ENCODE data around the gene ENDOD1. TPM values are rescaled to one million over a fixed set of nuclear protein-coding genes. Genes with fewer than 3 reads are reported as not detected.

ENDOD1 gene
- total and polyA plus RNA-seq, 2 donors (not counting 1 experiment from before 2014, with no cell fraction given): 7.0 to 11.7 TPM

GRCh38 chr11:95050595-95051202 is 38.9 kb upstream of the ENDOD1 start:
- no peak overlapping the region for H3K27ac ChIP-seq (ENCODE audit: low read length in 2 of 2)
- WGBS (ENCODE audit: insufficient coverage): 84% methylated on average over 22 of the region's 22 CpGs
- CTCF ChIA-PET: no interaction called here

GRCh38 chr11:95054356-95054755 is 35.3 kb upstream of the ENDOD1 start:
- no peak overlapping the region for H3K9ac ChIP-seq (ENCODE audit: low read length)
- Mint-ChIP-seq H3K27ac (no peak overlapping the region), H3K27me3 (peaks cover 6% of the 10 kb centered on the region), H3K4me1 (peaks cover 13% of the 10 kb centered on the region), H3K4me3 (no peak overlapping the region), H3K9me3 (ENCODE audit: insufficient read depth) (no peaks in the 10 kb centered on the region)
- peaks cover 3 to 7% of the 10 kb centered on the region in 2 donors for H3K4me1 ChIP-seq (ENCODE audit: control insufficient read depth in 2 of 2, insufficient read depth in 2 of 2, low read length in 2 of 2)
- H3K27ac ChIP-seq (ENCODE audit: low read length in 2 of 2): no peak overlapping the region
- TF ChIP-seq CTCF (IDR thresholded peaks at IDR 0.05): no peak
- TF ChIP-seq EZH2 (IDR thresholded peaks at IDR 0.05; ENCODE audit: borderline replicate concordance, insufficient read depth, low read depth, low read length, poor library complexity, severe bottlenecking): no peak
- no peaks in the 10 kb centered on the region for H3K9me3 ChIP-seq (ENCODE audit: control extremely low read depth in 1 of 3, control insufficient read depth in 2 of 3, insufficient read depth in 1 of 3, low read length in 2 of 3)
- no peaks in the 10 kb centered on the region for H4K20me1 ChIP-seq (ENCODE audit: control insufficient read depth, insufficient read depth, low read length, poor library complexity, severe bottlenecking)
- no peak overlapping the region for H3K4me3 ChIP-seq (ENCODE audit: control extremely low read depth in 1 of 5, extremely low read depth in 1 of 5, insufficient read depth in 1 of 5, low read depth in 2 of 5, low read length in 4 of 5)
- H3K4me2 ChIP-seq (replicated peaks; ENCODE audit: low read depth, low read length, poor library complexity, severe bottlenecking): no peak overlapping the region
- peaks cover 0 to 3% (median 1%) of the 10 kb centered on the region in 4 experiments for H3K27me3 ChIP-seq (replicated peaks in 1 of 4; ENCODE audit: control extremely low read depth in 1 of 4, control insufficient read depth in 3 of 4, insufficient read depth in 4 of 4, low read length in 3 of 4)
- no peak for DNase-seq
- ChIA-PET POLR2A (no interaction called here), CTCF (no interaction called here)
- ATAC-seq (ENCODE audit: low read depth): no peak
- no peaks in the 10 kb centered on the region for H3K79me2 ChIP-seq (ENCODE audit: control insufficient read depth, insufficient read depth, low read length)
- WGBS (ENCODE audit: insufficient coverage): 90% methylated on average over 1 of the region's 2 CpGs
- H3K36me3 ChIP-seq (replicated peaks in 1 of 2; ENCODE audit: control extremely low read depth in 1 of 2, control insufficient read depth in 1 of 2, extremely low read depth in 1 of 2, insufficient read depth in 2 of 2, low read length in 1 of 2): no peaks in the 10 kb centered on the region
- H2AFZ ChIP-seq (ENCODE audit: insufficient read depth, low read depth, low read length, poor library complexity, severe bottlenecking): no peak overlapping the region
- intact Hi-C loops (cut with micrococcal nuclease): no loop called here

More at GRCh38 chr11:95050595-95051202, 38.9 kb upstream of the ENDOD1 start:
- intact Hi-C loops (cut with micrococcal nuclease): no loop called here
- POLR2A ChIA-PET: no interaction called here
- Mint-ChIP-seq H3K27me3 (peaks cover 30% of the 10 kb centered on the region), H3K4me3 (no peak overlapping the region), H3K27ac (no peak overlapping the region), H3K9me3 (ENCODE audit: insufficient read depth) (no peaks in the 10 kb centered on the region), H3K4me1 (peaks cover 13% of the 10 kb centered on the region)
- H3K27me3 ChIP-seq (replicated peaks in 1 of 4; ENCODE audit: control extremely low read depth in 1 of 4, control insufficient read depth in 3 of 4, insufficient read depth in 4 of 4, low read length in 3 of 4): peaks cover 0 to 10% (median 1%) of the 10 kb centered on the region in 4 experiments
- no peaks in the 10 kb centered on the region for H3K9me3 ChIP-seq (ENCODE audit: control extremely low read depth in 1 of 3, control insufficient read depth in 2 of 3, insufficient read depth in 1 of 3, low read length in 2 of 3)
- H3K4me2 ChIP-seq (replicated peaks; ENCODE audit: low read depth, low read length, poor library complexity, severe bottlenecking): no peak overlapping the region
- H3K9ac ChIP-seq (ENCODE audit: low read length): no peak overlapping the region
- no peaks in the 10 kb centered on the region for H3K79me2 ChIP-seq (ENCODE audit: control insufficient read depth, insufficient read depth, low read length)
- H4K20me1 ChIP-seq (ENCODE audit: control insufficient read depth, insufficient read depth, low read length, poor library complexity, severe bottlenecking): no peaks in the 10 kb centered on the region
- no peaks in the 10 kb centered on the region for H3K36me3 ChIP-seq (replicated peaks in 1 of 2; ENCODE audit: control extremely low read depth in 1 of 2, control insufficient read depth in 1 of 2, extremely low read depth in 1 of 2, insufficient read depth in 2 of 2, low read length in 1 of 2)
- no peak for TF ChIP-seq CTCF (IDR thresholded peaks at IDR 0.05)
- no peak for TF ChIP-seq EZH2 (IDR thresholded peaks at IDR 0.05; ENCODE audit: borderline replicate concordance, insufficient read depth, low read depth, low read length, poor library complexity, severe bottlenecking)
- ATAC-seq (ENCODE audit: low read depth) (no peak), DNase-seq (no peak)
- peaks cover 3 to 7% of the 10 kb centered on the region in 2 donors for H3K4me1 ChIP-seq (ENCODE audit: control insufficient read depth in 2 of 2, insufficient read depth in 2 of 2, low read length in 2 of 2)
- H2AFZ ChIP-seq (ENCODE audit: insufficient read depth, low read depth, low read length, poor library complexity, severe bottlenecking): no peak overlapping the region
- no peak overlapping the region for H3K4me3 ChIP-seq (ENCODE audit: control extremely low read depth in 1 of 5, extremely low read depth in 1 of 5, insufficient read depth in 1 of 5, low read depth in 2 of 5, low read length in 4 of 5)

Data from B cell (primary cell).